Measurements from ENCODE around the gene STK40. TPM values are rescaled to one million over a fixed set of nuclear protein-coding genes. Genes with fewer than 3 reads are reported as not detected.

STK40 gene
- total RNA-seq, 1 experiment from 2014 or later, result 49.6 TPM

GRCh38 chr1:36419140-36419539, 33.4 kb upstream of the STK40 start:
- Histone ChIP-seq H3K9me3 (ENCODE audit: control insufficient read depth, insufficient read depth, low read depth, low read length) (no peaks in the 10 kb centered on the region), H3K4me3 (ENCODE audit: low read depth in 2 of 2, low read length in 2 of 2) (no peak overlapping the region), H3K36me3 (ENCODE audit: control insufficient read depth, insufficient read depth, low read length) (no peaks in the 10 kb centered on the region), H3K27me3 (ENCODE audit: control insufficient read depth, insufficient read depth, low read length) (no peaks in the 10 kb centered on the region), H3K27ac (ENCODE audit: low read length) (no peak overlapping the region), H3K4me1 (ENCODE audit: control insufficient read depth, insufficient read depth, low read length) (peaks cover 3% of the 10 kb centered on the region)
- DNase-seq (ENCODE audit: low read depth, low spot score), result no peak
- CTCF ChIA-PET, result no interaction called here
- TF ChIP-seq CTCF (IDR thresholded peaks at IDR 0.05) (no peak), REST (IDR thresholded peaks at IDR 0.05; ENCODE audit: insufficient read depth in 1 of 2, low read depth in 2 of 2, low read length in 1 of 2) (no peak)
- BruUV-seq (replicated peaks), result no TSS peak
- intact Hi-C loops (cut with micrococcal nuclease; ENCODE audit: unreplicated experiment), result no loop called here
- in situ Hi-C loops (cut with HindIII; ENCODE audit: low pct_unique_long_range_greater_than_20kb, low sequenced_read_pairs), result no loop called here
- POLR2A ChIA-PET, result interaction anchor here (0.8 kb wide), 1 partner anchor 75 kb away, joined by 5 read pairs; no protein-coding TSS in a partner anchor
- ATAC-seq, result no peak

DNA sequence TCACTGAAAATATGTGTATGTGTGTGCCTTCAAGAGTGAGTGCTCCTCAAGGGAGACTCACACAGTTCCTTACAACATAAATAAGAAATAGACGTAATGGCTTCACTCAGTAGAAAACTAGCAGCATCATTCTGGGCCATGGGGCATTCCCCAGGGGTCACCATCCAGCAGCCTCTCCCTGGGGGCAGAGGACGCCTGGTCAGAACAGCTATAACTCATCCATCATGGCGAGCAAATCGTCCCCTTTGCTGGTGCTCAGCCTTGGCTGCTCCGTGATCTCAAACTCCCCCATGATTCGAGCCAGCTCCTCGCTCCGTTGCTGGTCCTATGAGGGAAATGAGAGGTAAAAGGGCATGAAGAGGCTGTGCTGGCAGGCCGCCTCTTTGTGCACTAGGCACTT, 32.2 kb upstream of the STK40 start:
- peaks cover 3% of the 10 kb centered on the region for H3K4me1 ChIP-seq (ENCODE audit: control insufficient read depth, insufficient read depth, low read length)
- ChIA-PET CTCF (no interaction called here), POLR2A (no interaction called here)
- intact Hi-C loops (cut with micrococcal nuclease; ENCODE audit: unreplicated experiment) (no loop called here), in situ Hi-C loops (cut with HindIII; ENCODE audit: low pct_unique_long_range_greater_than_20kb, low sequenced_read_pairs) (no loop called here)
- H3K27me3 ChIP-seq (ENCODE audit: control insufficient read depth, insufficient read depth, low read length), result no peaks in the 10 kb centered on the region
- H3K9me3 ChIP-seq (ENCODE audit: control insufficient read depth, insufficient read depth, low read depth, low read length), result no peaks in the 10 kb centered on the region
- no peaks in the 10 kb centered on the region for H3K36me3 ChIP-seq (ENCODE audit: control insufficient read depth, insufficient read depth, low read length)
- no TSS peak for BruUV-seq (replicated peaks)
- ATAC-seq, result no peak
- no peak overlapping the region for H3K27ac ChIP-seq (ENCODE audit: low read length)
- no peak overlapping the region for H3K4me3 ChIP-seq (ENCODE audit: low read depth in 2 of 2, low read length in 2 of 2)
- no peak for DNase-seq (ENCODE audit: low read depth, low spot score)
- no peak for TF ChIP-seq SIN3A (IDR thresholded peaks at IDR 0.05; ENCODE audit: borderline replicate concordance, insufficient read depth, low read depth, low read length)
- TF ChIP-seq TCF7L2 (IDR thresholded peaks at IDR 0.05; ENCODE audit: low read depth, low read length), result no peak
- no peak for TF ChIP-seq CTCF (IDR thresholded peaks at IDR 0.05)
- no peak for TF ChIP-seq POLR2AphosphoS5 (IDR thresholded peaks at IDR 0.05; ENCODE audit: low read depth, low read length)
- TF ChIP-seq REST (IDR thresholded peaks at IDR 0.05; ENCODE audit: insufficient read depth in 1 of 2, low read depth in 2 of 2, low read length in 1 of 2), result no peak

Data from Panc1 (cell line).